ENCODE results near the gene SESN1.

DNA sequence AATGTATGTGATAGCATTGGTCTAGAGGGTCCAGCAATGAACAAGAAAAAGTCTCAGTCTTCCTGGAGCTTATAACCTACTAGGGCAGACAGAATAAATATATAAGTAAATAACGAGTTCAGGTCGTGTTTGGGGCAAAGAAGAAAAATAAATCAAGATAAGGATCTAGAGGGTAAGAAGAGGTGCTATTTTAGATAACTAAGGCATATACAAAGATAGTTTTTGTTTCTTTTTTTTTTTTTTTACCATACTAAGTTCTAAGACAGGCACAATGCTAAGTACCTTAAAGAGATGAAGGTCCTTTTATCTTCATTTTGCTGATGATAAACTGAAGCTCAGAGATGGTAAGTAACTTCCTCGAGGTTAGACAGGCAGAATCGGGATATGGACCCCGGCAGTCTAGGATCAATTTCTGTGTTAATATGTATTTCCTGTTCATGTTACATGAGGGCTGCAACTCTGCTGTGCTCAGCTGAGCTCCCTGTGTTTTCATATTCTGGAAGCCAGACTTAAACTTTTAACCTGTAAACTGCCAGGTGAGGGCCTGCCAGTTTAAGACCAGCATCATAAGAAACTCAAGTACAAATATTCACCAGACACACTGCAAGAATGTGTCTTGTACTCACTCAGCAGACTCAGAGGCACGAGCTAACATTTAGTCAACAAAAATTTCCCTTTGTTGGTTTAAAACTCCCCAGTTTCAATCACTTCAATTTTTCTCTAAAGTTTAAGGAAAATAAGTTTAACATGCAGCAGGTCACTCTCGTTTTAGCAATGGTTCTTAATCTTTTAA, 23.3 kb downstream of the SESN1 start:
- TF ChIP-seq, protein P1, sequence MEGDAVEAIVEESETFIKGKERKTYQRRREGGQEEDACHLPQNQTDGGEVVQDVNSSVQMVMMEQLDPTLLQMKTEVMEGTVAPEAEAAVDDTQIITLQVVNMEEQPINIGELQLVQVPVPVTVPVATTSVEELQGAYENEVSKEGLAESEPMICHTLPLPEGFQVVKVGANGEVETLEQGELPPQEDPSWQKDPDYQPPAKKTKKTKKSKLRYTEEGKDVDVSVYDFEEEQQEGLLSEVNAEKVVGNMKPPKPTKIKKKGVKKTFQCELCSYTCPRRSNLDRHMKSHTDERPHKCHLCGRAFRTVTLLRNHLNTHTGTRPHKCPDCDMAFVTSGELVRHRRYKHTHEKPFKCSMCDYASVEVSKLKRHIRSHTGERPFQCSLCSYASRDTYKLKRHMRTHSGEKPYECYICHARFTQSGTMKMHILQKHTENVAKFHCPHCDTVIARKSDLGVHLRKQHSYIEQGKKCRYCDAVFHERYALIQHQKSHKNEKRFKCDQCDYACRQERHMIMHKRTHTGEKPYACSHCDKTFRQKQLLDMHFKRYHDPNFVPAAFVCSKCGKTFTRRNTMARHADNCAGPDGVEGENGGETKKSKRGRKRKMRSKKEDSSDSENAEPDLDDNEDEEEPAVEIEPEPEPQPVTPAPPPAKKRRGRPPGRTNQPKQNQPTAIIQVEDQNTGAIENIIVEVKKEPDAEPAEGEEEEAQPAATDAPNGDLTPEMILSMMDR (IDR thresholded peaks at IDR 0.05) = no peak
- TF ChIP-seq POLR2A (IDR thresholded peaks at IDR 0.05) = no peak

Measured in right lobe of liver (tissue), 4 donors.